ENCODE measurements around the gene GRIN3B.

GRCh38 chr19:962683-963400 lies 37.4 kb upstream of the GRIN3B start:
- TF ChIP-seq EZH2 (IDR thresholded peaks at IDR 0.05; ENCODE audit: insufficient read depth, poor library complexity, severe bottlenecking) (no peak), EZH2phosphoT487 (IDR thresholded peaks at IDR 0.05; ENCODE audit: insufficient read depth, low read depth) (no peak)
